ENCODE data around the gene ADGRV1.

Gene ADGRV1

GRCh38 chr5:91141642-91142041 is 583.0 kb downstream of the ADGRV1 start:
- Histone ChIP-seq H3K36me3 (ENCODE audit: insufficient read depth, insufficient read length, low read length) (no peaks in the 10 kb centered on the region), H3K27me3 (ENCODE audit: insufficient read depth, insufficient read length) (no peaks in the 10 kb centered on the region), H3K4me1 (ENCODE audit: insufficient read depth, insufficient read length) (no peaks in the 10 kb centered on the region), H3K9ac (ENCODE audit: insufficient read length, low read depth) (no peak overlapping the region), H3K9me3 (ENCODE audit: insufficient read depth, low read length) (no peaks in the 10 kb centered on the region), H3K4me3 (ENCODE audit: insufficient read length, low read depth) (no peak overlapping the region)
- no peak for DNase-seq (ENCODE audit: low read depth, low spot score)
- TF ChIP-seq YY1 (IDR thresholded peaks at IDR 0.05; ENCODE audit: insufficient read depth, insufficient read length) (no peak), SUZ12 (IDR thresholded peaks at IDR 0.05; ENCODE audit: extremely low read depth, insufficient read depth, insufficient read length) (no peak), ZNF274 (IDR thresholded peaks at IDR 0.05; ENCODE audit: low read depth, low read length) (no peak)

GRCh38 chr5:91142386-91142785 is 583.8 kb downstream of the ADGRV1 start:
- H3K4me3 ChIP-seq (ENCODE audit: insufficient read length, low read depth), result no peak overlapping the region
- TF ChIP-seq YY1 (IDR thresholded peaks at IDR 0.05; ENCODE audit: insufficient read depth, insufficient read length) (no peak), SUZ12 (IDR thresholded peaks at IDR 0.05; ENCODE audit: extremely low read depth, insufficient read depth, insufficient read length) (no peak), ZNF274 (IDR thresholded peaks at IDR 0.05; ENCODE audit: low read depth, low read length) (no peak)
- no peaks in the 10 kb centered on the region for H3K36me3 ChIP-seq (ENCODE audit: insufficient read depth, insufficient read length, low read length)
- H3K9ac ChIP-seq (ENCODE audit: insufficient read length, low read depth), result no peak overlapping the region
- no peaks in the 10 kb centered on the region for H3K27me3 ChIP-seq (ENCODE audit: insufficient read depth, insufficient read length)
- H3K9me3 ChIP-seq (ENCODE audit: insufficient read depth, low read length), result 0 out of 2 replicates have a peak, but pooled peaks cover 3% of the 10 kb centered on the region
- H3K4me1 ChIP-seq (ENCODE audit: insufficient read depth, insufficient read length), result no peaks in the 10 kb centered on the region
- no peak for DNase-seq (ENCODE audit: low read depth, low spot score)

GRCh38 chr5:91142819-91143218 is 584.2 kb downstream of the ADGRV1 start:
- H3K9ac ChIP-seq (ENCODE audit: insufficient read length, low read depth), result no peak overlapping the region
- H3K36me3 ChIP-seq (ENCODE audit: insufficient read depth, insufficient read length, low read length), result no peaks in the 10 kb centered on the region
- no peak for DNase-seq (ENCODE audit: low read depth, low spot score)
- H3K27me3 ChIP-seq (ENCODE audit: insufficient read depth, insufficient read length), result no peaks in the 10 kb centered on the region
- H3K4me3 ChIP-seq (ENCODE audit: insufficient read length, low read depth), result no peak overlapping the region
- H3K9me3 ChIP-seq (ENCODE audit: insufficient read depth, low read length), result peaks cover 4% of the 10 kb centered on the region; the same call in 1 of the 2 replicates
- TF ChIP-seq YY1 (IDR thresholded peaks at IDR 0.05; ENCODE audit: insufficient read depth, insufficient read length) (no peak), SUZ12 (IDR thresholded peaks at IDR 0.05; ENCODE audit: extremely low read depth, insufficient read depth, insufficient read length) (no peak), ZNF274 (IDR thresholded peaks at IDR 0.05; ENCODE audit: low read depth, low read length) (no peak)
- H3K4me1 ChIP-seq (ENCODE audit: insufficient read depth, insufficient read length), result no peaks in the 10 kb centered on the region

- H3K36me3 ChIP-seq (ENCODE audit: insufficient read depth, insufficient read length, low read length), result no peaks in the 10 kb centered on the region
- peaks cover 14% of the 10 kb centered on the region; the same call in 1 of the 2 replicates for H3K9me3 ChIP-seq (ENCODE audit: insufficient read depth, low read length)
- TF ChIP-seq ZNF274 (IDR thresholded peaks at IDR 0.05; ENCODE audit: low read depth, low read length), result no peak
- TF ChIP-seq YY1 (IDR thresholded peaks at IDR 0.05; ENCODE audit: insufficient read depth, insufficient read length), result no peak
- no peak for TF ChIP-seq SUZ12 (IDR thresholded peaks at IDR 0.05; ENCODE audit: extremely low read depth, insufficient read depth, insufficient read length)
- no peak overlapping the region for H3K4me3 ChIP-seq (ENCODE audit: insufficient read length, low read depth)
- no peaks in the 10 kb centered on the region for H3K27me3 ChIP-seq (ENCODE audit: insufficient read depth, insufficient read length)
- no peaks in the 10 kb centered on the region for H3K4me1 ChIP-seq (ENCODE audit: insufficient read depth, insufficient read length)
- no peak for DNase-seq (ENCODE audit: low read depth, low spot score)
- H3K9ac ChIP-seq (ENCODE audit: insufficient read length, low read depth), result no peak overlapping the region
These were observed 585.2 kb downstream of the ADGRV1 start for GRCh38 chr5:91143840-91144239.

GRCh38 chr5:91144491-91145332 is 586.1 kb downstream of the ADGRV1 start:
- Histone ChIP-seq H3K4me1 (ENCODE audit: insufficient read depth, insufficient read length) (no peaks in the 10 kb centered on the region), H3K9ac (ENCODE audit: insufficient read length, low read depth) (no peak overlapping the region), H3K27me3 (ENCODE audit: insufficient read depth, insufficient read length) (no peaks in the 10 kb centered on the region), H3K4me3 (ENCODE audit: insufficient read length, low read depth) (no peak overlapping the region), H3K36me3 (ENCODE audit: insufficient read depth, insufficient read length, low read length) (no peaks in the 10 kb centered on the region), H3K9me3 (ENCODE audit: insufficient read depth, low read length) (peaks cover 14% of the 10 kb centered on the region; the same call in 1 of the 2 replicates)
- no peak for TF ChIP-seq YY1 (IDR thresholded peaks at IDR 0.05; ENCODE audit: insufficient read depth, insufficient read length)
- no peak for TF ChIP-seq ZNF274 (IDR thresholded peaks at IDR 0.05; ENCODE audit: low read depth, low read length)
- no peak for TF ChIP-seq SUZ12 (IDR thresholded peaks at IDR 0.05; ENCODE audit: extremely low read depth, insufficient read depth, insufficient read length)
- DNase-seq (ENCODE audit: low read depth, low spot score), result no peak

GRCh38 chr5:91145333-91145620 is 586.7 kb downstream of the ADGRV1 start:
- no peaks in the 10 kb centered on the region for H3K36me3 ChIP-seq (ENCODE audit: insufficient read depth, insufficient read length, low read length)
- no peak for DNase-seq (ENCODE audit: low read depth, low spot score)
- no peaks in the 10 kb centered on the region for H3K4me1 ChIP-seq (ENCODE audit: insufficient read depth, insufficient read length)
- TF ChIP-seq ZNF274 (IDR thresholded peaks at IDR 0.05; ENCODE audit: low read depth, low read length) (no peak), YY1 (IDR thresholded peaks at IDR 0.05; ENCODE audit: insufficient read depth, insufficient read length) (no peak), SUZ12 (IDR thresholded peaks at IDR 0.05; ENCODE audit: extremely low read depth, insufficient read depth, insufficient read length) (no peak)
- H3K27me3 ChIP-seq (ENCODE audit: insufficient read depth, insufficient read length), result no peaks in the 10 kb centered on the region
- peaks cover 14% of the 10 kb centered on the region; the same call in 1 of the 2 replicates for H3K9me3 ChIP-seq (ENCODE audit: insufficient read depth, low read length)
- no peak overlapping the region for H3K9ac ChIP-seq (ENCODE audit: insufficient read length, low read depth)
- H3K4me3 ChIP-seq (ENCODE audit: insufficient read length, low read depth), result no peak overlapping the region

- no peaks in the 10 kb centered on the region for H3K4me1 ChIP-seq (ENCODE audit: insufficient read depth, insufficient read length)
- no peaks in the 10 kb centered on the region for H3K36me3 ChIP-seq (ENCODE audit: insufficient read depth, insufficient read length, low read length)
- peaks cover 14% of the 10 kb centered on the region; the same call in 1 of the 2 replicates for H3K9me3 ChIP-seq (ENCODE audit: insufficient read depth, low read length)
- DNase-seq (ENCODE audit: low read depth, low spot score), result no peak
- no peaks in the 10 kb centered on the region for H3K27me3 ChIP-seq (ENCODE audit: insufficient read depth, insufficient read length)
- TF ChIP-seq ZNF274 (IDR thresholded peaks at IDR 0.05; ENCODE audit: low read depth, low read length), result no peak
- no peak for TF ChIP-seq YY1 (IDR thresholded peaks at IDR 0.05; ENCODE audit: insufficient read depth, insufficient read length)
- no peak for TF ChIP-seq SUZ12 (IDR thresholded peaks at IDR 0.05; ENCODE audit: extremely low read depth, insufficient read depth, insufficient read length)
- no peak overlapping the region for H3K4me3 ChIP-seq (ENCODE audit: insufficient read length, low read depth)
- H3K9ac ChIP-seq (ENCODE audit: insufficient read length, low read depth), result no peak overlapping the region
These were observed 587.6 kb downstream of the ADGRV1 start for GRCh38 chr5:91146230-91146629.
